IPS DF 4.7 (cell line): Measurements from ENCODE around the gene NRN1.
"Not testable (repeated sequence)": the region's sequence is repeated elsewhere in the genome, so short reads cannot be mapped to it uniquely, and the experiment has no call there.

Experiments
- DNase-seq: peaks from one replicate; pipeline ENCODE4 v3.0.0-alpha.2; 2013; ENCODE audit warnings: low spot score; ENCODE audit errors: extremely low read depth

NRN1 gene

DNA sequence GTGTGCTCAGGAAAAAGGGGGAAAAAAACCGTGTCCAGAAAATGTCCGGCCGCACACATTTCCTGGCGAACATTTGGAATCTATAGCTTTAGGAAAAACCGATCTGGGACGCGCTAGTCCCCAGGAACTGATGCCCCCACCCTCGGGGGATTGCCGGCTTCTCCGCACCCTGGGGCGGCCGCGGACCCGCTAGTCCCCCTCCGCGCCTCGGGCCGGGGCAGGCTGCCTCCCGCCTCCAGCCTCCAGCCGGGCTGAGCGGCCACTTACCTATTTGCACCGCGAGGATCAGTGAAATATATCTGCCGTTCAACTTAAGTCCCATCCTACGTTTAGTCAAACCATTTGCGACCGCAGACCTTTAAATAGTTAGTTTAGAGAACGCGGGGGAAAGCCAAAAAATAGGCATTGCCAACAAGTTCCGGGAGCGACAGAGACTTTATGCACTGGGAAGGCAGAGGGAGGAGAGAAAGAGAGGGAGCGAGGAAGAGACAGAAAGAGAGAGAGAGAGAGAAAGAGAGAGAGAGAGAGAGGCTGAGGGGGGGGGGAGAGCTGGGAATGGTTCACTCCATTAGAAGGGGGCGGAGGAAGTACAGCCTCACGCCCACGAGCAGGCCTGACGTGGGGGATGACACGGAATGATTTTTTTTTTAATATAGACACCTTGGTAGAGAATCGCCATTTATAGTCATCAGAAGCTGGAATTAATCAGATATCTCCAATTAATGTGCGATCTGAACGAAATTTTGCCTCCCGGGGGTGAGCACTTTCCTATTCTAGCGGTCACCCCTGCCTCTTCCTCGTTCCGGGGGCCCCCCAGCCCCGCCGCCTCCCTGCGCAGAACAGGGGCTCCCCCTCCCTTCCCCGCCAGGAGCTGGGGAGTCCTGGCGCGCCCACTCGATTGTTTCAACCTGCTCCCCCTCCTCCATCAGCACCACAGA, at the start of gene NRN1:
Gene NRN1, minus strand, starts transcription at position 498 of the 938 bp plus-strand sequence. Its CDS starts 176 bp downstream, at position 322.
- no peak for DNase-seq

- no peak for DNase-seq
Observed at GRCh38 chr6:6052216-6052615, 45.5 kb upstream of the NRN1 start.

GRCh38 chr6:6046716-6047115, 40.0 kb upstream of the NRN1 start:
- no peak for DNase-seq

GRCh38 chr6:6039946-6040509, 33.3 kb upstream of the NRN1 start:
- DNase-seq = no peak

DNA sequence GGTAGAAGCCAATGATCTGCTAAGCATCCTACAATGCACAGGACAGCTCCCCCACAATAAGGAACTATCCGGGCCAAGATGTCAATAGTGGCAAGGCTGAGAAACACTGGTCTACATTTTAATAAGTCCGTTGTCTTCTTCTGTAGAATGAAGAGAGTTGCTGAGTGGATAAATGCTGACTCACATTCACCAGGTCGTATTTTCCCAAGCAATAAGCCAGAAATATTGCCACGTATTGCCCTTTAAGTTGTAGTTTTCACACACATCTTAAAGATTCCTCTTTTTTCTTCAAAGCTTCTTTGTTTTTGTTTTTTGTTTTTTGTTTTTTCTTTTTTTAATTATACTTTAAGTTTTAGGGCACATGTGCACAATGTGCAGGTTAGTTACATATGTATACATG, 30.5 kb upstream of the NRN1 start:
- DNase-seq = no peak

DNA sequence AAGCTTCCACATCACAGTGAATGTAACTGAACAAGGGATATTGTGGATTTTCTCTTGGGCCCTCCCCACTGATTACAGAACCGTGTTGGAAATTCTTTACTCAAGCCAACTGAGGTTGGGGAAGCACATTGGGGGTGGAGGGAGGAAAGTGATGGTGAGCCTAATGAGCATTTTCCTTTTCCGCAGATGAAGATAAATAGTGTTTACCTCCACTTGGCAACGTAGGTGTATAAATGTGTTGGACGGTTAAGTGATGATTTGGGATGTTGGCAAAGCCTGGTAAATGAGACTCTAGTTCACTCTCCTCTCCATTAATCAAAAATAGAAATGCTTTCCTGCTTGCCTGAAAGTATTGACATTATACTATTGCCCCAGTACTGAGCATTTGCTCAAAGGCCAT, 27.1 kb upstream of the NRN1 start:
- DNase-seq = no peak

- no peak for DNase-seq
Observed at GRCh38 chr6:6026513-6027205, 19.9 kb upstream of the NRN1 start.

DNA sequence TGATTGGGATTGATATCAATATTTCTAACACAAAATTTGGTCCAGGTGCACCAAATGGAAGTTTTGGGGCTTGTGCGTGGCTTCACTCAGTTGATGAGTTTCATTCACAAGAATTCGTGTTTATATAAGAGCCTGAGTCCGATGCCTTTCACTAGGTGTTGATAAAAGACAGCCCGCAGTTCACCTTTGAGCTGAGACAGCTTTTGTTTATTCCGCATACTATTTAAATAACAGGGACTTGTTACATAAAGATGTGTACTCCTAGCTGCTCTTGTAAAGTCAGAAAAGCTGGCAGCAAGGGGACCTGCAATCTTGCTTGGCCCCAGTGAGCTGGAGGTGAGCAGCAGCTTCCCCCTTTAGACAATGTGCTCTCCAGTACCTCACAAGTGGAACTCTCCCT, 19.0 kb upstream of the NRN1 start:
- DNase-seq = no peak

- DNase-seq = no peak
Observed at GRCh38 chr6:6024220-6024619, 17.5 kb upstream of the NRN1 start.

- not testable (repeated sequence) for DNase-seq
Observed at GRCh38 chr6:6022841-6023240, 16.1 kb upstream of the NRN1 start.

DNA sequence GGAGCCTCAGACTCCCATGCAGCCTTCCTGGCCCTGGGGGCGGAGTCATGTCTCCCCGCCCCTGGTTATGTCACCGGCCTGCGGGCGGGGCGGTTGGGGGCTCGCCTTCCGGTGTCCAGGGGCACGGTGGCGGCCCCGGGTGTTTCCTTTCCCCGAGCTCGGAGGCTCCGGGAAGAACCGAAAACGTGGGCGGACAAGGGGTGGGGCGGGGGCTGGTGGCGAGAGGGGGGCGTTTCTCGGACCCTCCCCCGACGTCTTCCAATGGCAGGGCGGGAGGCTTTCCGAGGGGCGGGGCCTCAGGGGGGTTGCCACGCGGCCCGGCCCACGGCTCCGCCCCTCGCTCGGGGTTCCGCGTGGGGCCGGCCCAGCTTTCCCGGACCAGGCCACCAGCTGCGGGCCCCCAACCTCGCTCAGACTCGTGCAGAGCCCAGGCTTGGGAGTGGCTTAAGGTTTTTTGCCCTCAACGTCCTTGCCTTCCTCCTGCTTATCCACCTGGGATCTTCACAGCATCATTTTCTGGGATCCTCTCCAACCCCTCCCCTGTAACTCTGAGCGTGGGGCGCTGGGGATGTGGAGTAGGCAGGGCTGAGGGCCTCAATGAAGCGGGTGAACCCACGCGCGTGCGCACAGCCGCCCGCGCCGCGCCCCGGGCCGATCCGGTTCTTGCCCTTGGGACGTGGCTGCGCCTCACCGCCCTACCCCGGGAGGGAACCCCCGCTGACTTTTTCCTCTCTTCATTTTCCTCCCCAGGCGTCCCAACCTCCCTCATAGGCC, 2.1 kb upstream of the NRN1 start:
- DNase-seq = no peak

DNA sequence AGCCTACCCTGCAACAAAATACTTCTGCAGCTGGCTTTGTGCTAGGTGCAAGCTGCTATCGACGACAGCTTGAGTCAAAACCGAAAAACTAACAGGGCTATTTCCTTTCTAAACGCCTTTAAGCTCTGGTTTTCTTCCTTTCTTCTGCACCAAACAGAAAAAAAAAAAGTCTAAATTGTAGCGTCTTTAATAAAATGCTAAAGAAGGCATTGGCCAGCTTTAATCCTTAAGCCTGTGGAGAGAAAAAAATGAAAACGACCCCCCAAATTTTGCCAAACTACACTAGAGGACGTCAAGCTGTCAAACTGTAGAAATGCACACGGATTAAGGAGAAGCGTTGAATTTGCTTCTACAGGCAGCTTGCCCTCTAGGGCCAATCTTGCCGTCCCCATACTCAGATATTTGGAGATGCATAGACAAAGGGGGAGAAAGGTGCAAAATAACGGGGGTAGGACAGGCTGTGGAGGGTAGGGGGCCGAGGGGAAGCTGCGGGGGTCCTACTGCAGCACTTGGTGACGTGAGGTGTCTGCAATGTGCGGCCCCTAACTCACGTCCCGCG, 1.4 kb upstream of the NRN1 start:
- DNase-seq = no peak

DNA sequence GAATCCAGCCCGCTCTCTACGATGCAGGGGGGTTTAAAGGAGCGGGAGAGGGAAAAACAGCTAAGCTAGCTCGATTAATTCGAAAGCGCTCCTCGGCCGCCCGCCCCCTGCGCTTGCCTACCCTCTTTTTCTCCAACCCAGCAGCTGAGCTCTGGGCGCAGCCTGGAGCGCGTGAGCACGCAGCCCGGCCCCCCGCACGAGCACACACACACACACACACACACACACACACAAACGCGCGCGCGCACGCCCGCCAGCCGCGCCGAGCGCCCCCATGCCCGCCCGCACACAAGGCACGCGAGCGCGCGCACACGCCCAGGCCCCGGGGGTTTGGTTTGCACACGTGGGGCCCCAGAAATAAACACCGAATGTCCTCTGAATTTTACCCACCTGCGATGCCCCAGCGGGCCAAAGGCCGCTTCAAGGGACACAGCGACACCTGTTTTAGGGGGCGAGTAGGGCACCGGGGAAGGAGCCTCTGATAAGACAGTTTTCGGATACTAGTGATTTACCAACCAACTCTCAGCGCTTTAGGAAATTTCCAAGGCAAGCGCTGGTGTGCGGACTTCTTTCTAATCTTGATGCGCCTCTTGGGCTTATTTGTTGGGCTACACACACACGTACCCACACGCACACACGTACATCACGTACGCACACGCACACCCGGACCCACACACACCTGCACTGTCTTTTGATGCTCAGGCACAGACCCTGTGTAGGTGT, 802 bp upstream of the NRN1 start:
- DNase-seq = no peak

DNA sequence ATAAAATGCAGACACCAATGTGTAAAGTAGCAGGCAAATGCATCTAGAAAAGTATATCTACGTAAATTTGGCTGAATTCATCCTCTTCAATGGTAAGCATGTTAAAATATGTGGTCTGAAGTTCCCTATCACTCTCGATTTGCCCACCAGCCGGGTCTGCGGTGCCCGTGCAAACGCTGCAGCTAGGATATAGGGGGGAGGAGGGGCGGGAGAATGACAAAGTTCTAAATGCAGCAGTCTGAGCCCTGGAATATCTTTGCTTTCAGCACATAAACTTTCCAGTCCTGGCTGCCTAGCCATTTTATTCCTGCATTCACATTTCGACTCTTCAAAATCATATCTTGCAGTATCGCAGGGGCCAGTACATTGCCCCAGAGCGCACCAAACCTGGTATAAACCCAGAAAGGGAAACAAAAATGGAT, 708 bp downstream of the NRN1 start:
- no peak for DNase-seq

DNA sequence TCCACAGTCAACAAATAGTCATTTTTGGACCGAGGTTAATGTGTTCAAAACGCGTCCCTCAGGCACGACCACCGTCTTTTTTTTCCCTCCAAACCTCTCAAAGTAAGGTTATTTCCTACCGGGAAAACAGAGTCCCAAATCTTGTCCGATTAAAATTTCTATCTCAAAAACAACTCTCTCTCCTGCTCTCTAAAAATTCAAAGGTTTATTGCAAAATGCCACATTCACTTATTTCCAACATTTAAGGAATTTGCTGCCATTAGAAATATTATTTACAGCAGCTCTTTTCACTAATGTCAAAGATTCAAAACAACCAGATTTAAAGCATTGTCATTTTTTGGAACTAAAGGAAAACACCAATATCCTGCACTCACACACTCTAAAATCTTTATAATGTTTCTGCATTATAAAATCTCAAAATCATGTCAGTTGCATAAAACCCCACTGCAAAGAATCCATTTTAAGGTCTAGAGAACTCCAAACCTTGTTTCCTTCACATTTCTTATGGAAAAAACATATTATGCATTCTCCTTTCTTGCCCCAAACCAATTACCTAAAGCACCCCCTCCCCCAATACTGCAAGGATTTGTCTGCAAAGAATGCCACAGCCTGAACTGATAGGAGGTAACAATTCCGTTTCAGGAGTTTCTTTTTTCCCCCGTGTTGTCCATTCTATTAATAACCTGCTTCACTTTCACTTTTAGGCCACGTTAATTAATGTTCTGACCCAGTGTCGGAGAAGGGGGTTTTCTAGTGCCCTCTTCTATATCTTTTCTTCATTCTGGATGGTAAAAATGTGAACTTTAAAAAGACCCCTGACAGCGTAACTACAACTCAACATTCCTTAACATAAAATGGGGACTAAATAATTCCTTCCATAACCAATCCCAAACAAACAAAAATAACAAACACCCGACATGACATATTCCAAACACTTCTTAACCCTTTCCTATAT, 1.4 kb downstream of the NRN1 start:
- no peak for DNase-seq

- DNase-seq = no peak
Observed at GRCh38 chr6:6004390-6004995, 2.2 kb downstream of the NRN1 start.

DNA sequence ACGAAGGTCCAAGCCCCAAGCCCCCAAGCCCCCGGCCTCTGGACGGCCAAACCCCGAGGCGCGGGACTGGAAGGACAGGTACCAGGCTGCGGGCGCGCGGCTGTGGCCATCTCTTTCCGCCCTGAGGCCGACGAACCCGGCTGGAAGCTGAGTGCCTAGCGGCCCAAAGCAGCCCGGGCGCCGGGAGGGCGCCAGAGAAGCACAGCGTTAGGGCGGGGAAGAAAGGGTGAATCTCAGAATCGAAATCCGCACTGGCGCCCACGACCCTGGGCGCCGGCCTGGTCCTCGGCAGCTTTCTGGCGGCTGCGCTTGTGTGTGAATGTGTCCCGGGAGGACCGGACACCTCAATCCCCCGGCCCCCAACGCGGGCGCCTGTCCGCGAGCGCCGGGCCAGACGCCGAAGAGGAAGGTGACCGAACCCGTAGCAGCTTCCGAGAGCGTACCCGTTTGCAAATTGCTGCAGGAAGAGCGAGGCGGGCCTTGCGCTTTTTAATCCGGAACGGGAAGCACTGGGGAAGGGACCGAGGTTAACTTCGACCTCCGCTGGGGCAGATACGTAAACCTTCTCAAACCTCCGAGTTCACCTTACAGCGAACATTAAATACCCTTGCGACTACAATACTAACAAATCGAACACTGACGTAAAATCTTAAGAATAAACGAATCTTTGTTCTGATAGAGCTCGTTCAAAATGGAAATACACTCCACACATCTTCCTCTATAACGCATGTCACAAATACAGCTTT, 2.9 kb downstream of the NRN1 start:
- DNase-seq = no peak
